Activated CD4-positive, alpha-beta T cell treated with anti-CD3 and anti-CD28 coated beads for 4 hours (primary cell): Measurements from ENCODE around the gene HIGD1C.
"Not testable (repeated sequence)": the region's sequence is repeated elsewhere in the genome, so short reads cannot be mapped to it uniquely, and the experiment has no call there.

ENCODE experiments used
- DNase-seq, 2 donors: peaks; one replicate each; pipeline ENCODE4 v3.0.0-alpha.2; 2020

The HIGD1C gene

GRCh38 chr12:50986966-50987737 is 34.8 kb downstream of the HIGD1C start:
- peak in 1 of 2 donors; percentile 32 for DNase-seq

- DNase-seq, result no peak
Measured at GRCh38 chr12:50988051-50988450, 35.7 kb downstream of the HIGD1C start.

- DNase-seq, result no peak
Measured at GRCh38 chr12:50988871-50989270, 36.5 kb downstream of the HIGD1C start.

GRCh38 chr12:50990147-50990727 is 37.9 kb downstream of the HIGD1C start:
- no peak for DNase-seq

- DNase-seq, result no peak
Measured at GRCh38 chr12:50990791-50991190, 38.4 kb downstream of the HIGD1C start.

GRCh38 chr12:50991291-50991690 is 38.9 kb downstream of the HIGD1C start:
- no peak for DNase-seq

GRCh38 chr12:50992819-50993218 is 40.5 kb downstream of the HIGD1C start:
- DNase-seq, result no peak

GRCh38 chr12:50999093-50999492 is 46.7 kb downstream of the HIGD1C start:
- DNase-seq, result no peak

- no peak for DNase-seq
Measured at GRCh38 chr12:51000245-51000644, 47.9 kb downstream of the HIGD1C start.

- no peak for DNase-seq
Measured at GRCh38 chr12:51001799-51002198, 49.5 kb downstream of the HIGD1C start.

GRCh38 chr12:51004504-51004903 is 52.2 kb downstream of the HIGD1C start:
- DNase-seq, result no peak

- DNase-seq, result no peak
Measured at GRCh38 chr12:51005030-51005429, 52.7 kb downstream of the HIGD1C start.

GRCh38 chr12:51005671-51006070 is 53.3 kb downstream of the HIGD1C start:
- DNase-seq, result no peak

GRCh38 chr12:51008329-51009055 is 56.1 kb downstream of the HIGD1C start:
- no peak for DNase-seq

GRCh38 chr12:51009056-51009440 is 56.7 kb downstream of the HIGD1C start:
- peak; percentile 50 to 51 for DNase-seq

GRCh38 chr12:51011955-51012354 is 59.6 kb downstream of the HIGD1C start:
- DNase-seq, result no peak

GRCh38 chr12:51012570-51013236 is 60.4 kb downstream of the HIGD1C start:
- DNase-seq, result no peak

- DNase-seq, result no peak
Measured at GRCh38 chr12:51013441-51013840, 61.1 kb downstream of the HIGD1C start.

GRCh38 chr12:51014467-51014866 is 62.1 kb downstream of the HIGD1C start:
- not testable (repeated sequence) for DNase-seq

GRCh38 chr12:51017452-51017851 is 65.1 kb downstream of the HIGD1C start:
- no peak for DNase-seq

GRCh38 chr12:51018956-51019355 is 66.6 kb downstream of the HIGD1C start:
- DNase-seq, result no peak

GRCh38 chr12:51019927-51020326 is 67.6 kb downstream of the HIGD1C start:
- DNase-seq, result no peak
